ENCODE measurements around the gene KRTAP2-3. TPM values are rescaled to one million over a fixed set of nuclear protein-coding genes. Genes with fewer than 3 reads are reported as not detected.
"Not testable (repeated sequence)": the region's sequence is repeated elsewhere in the genome, so short reads cannot be mapped to it uniquely, and the experiment has no call there.

KRTAP2-3 gene
- total RNA-seq, 3 donors from 2014 or later (not counting 1 experiment from before 2014, with no cell fraction given): not detected

- Mint-ChIP-seq H3K27ac (no peak overlapping the region), H3K27me3 (ENCODE audit: low read depth in 2 of 2) (peaks cover 19 to 34% of the 10 kb centered on the region in 2 donors)
- WGBS (ENCODE audit: insufficient coverage): no CpG with 5 or more reads among the region's 1 CpG
Measured at GRCh38 chr17:41042953-41043352, 17.0 kb downstream of the KRTAP2-3 start.

GRCh38 chr17:41040783-41041571, 18.9 kb downstream of the KRTAP2-3 start, which contains the start of gene KRTAP1-1:
TSS of gene KRTAP1-1 (minus strand) at chr17:41041450. CDS start at chr17:41041397, 53 bp downstream.
- H3K27ac ChIP-seq (ENCODE audit: low read length); H3K9me3 Mint-ChIP-seq; H3K27ac Mint-ChIP-seq; ATAC-seq; H3K36me3 Mint-ChIP-seq; intact Hi-C loops (cut with micrococcal nuclease); H3K27me3 ChIP-seq (ENCODE audit: control insufficient read depth, insufficient read depth, low read length); H3K4me3 Mint-ChIP-seq; H3K4me1 ChIP-seq (ENCODE audit: control insufficient read depth, insufficient read depth, low read length); H3K4me1 Mint-ChIP-seq; DNase-seq; H3K36me3 ChIP-seq (ENCODE audit: control insufficient read depth, insufficient read depth, low read length); H3K9me3 ChIP-seq (ENCODE audit: control insufficient read depth, insufficient read depth, low read length); H3K4me3 ChIP-seq (ENCODE audit: low read length): not testable (repeated sequence)
- WGBS (ENCODE audit: insufficient coverage): 82% methylated on average over 14 of the region's 14 CpGs
- H3K27me3 Mint-ChIP-seq (ENCODE audit: low read depth in 2 of 2): peaks cover 11 to 34% of the 10 kb centered on the region in 2 donors

More at GRCh38 chr17:41042953-41043352, 17.0 kb downstream of the KRTAP2-3 start:
- TF ChIP-seq CTCF (IDR thresholded peaks at IDR 0.05): no peak
- H3K9me3 ChIP-seq (ENCODE audit: control insufficient read depth, insufficient read depth, low read length): no peaks in the 10 kb centered on the region
- Mint-ChIP-seq H3K36me3 (no peaks in the 10 kb centered on the region), H3K4me1 (no peaks in the 10 kb centered on the region), H3K9me3 (no peaks in the 10 kb centered on the region), H3K4me3 (no peak overlapping the region)
- intact Hi-C loops (cut with micrococcal nuclease): no loop called here
- H3K4me1 ChIP-seq (ENCODE audit: control insufficient read depth, insufficient read depth, low read length): no peaks in the 10 kb centered on the region
- peaks cover 4% of the 10 kb centered on the region for H3K27me3 ChIP-seq (ENCODE audit: control insufficient read depth, insufficient read depth, low read length)
- ATAC-seq (no peak), DNase-seq (no peak)
- no peak overlapping the region for H3K4me3 ChIP-seq (ENCODE audit: low read length)
- H3K27ac ChIP-seq (ENCODE audit: low read length): no peak overlapping the region
- H3K36me3 ChIP-seq (ENCODE audit: control insufficient read depth, insufficient read depth, low read length): no peaks in the 10 kb centered on the region

GRCh38 chr17:41037853-41038350, 22.0 kb downstream of the KRTAP2-3 start:
- intact Hi-C loops (cut with micrococcal nuclease): no loop called here
- no peak overlapping the region for H3K4me3 ChIP-seq (ENCODE audit: low read length)
- H3K27me3 ChIP-seq (ENCODE audit: control insufficient read depth, insufficient read depth, low read length): peaks cover 8% of the 10 kb centered on the region
- Mint-ChIP-seq H3K4me1 (no peaks in the 10 kb centered on the region), H3K9me3 (no peaks in the 10 kb centered on the region), H3K27ac (no peak overlapping the region), H3K4me3 (no peak overlapping the region), H3K36me3 (no peaks in the 10 kb centered on the region), H3K27me3 (ENCODE audit: low read depth in 2 of 2) (peaks cover 9 to 36% of the 10 kb centered on the region in 2 donors)
- no peak for TF ChIP-seq CTCF (IDR thresholded peaks at IDR 0.05)
- DNase-seq (no peak), ATAC-seq (no peak)
- no peaks in the 10 kb centered on the region for H3K9me3 ChIP-seq (ENCODE audit: control insufficient read depth, insufficient read depth, low read length)
- H3K27ac ChIP-seq (ENCODE audit: low read length): no peak overlapping the region
- no peaks in the 10 kb centered on the region for H3K4me1 ChIP-seq (ENCODE audit: control insufficient read depth, insufficient read depth, low read length)
- 88% methylated on average over 2 of the region's 2 CpGs for WGBS (ENCODE audit: insufficient coverage)
- no peaks in the 10 kb centered on the region for H3K36me3 ChIP-seq (ENCODE audit: control insufficient read depth, insufficient read depth, low read length)

GRCh38 chr17:41034346-41034935, 25.5 kb downstream of the KRTAP2-3 start, which contains the start of gene KRTAP1-3:
TSS of gene KRTAP1-3 (minus strand) at chr17:41034874. CDS start at chr17:41034821, 53 bp downstream.
- H3K4me1 ChIP-seq (ENCODE audit: control insufficient read depth, insufficient read depth, low read length); H3K9me3 Mint-ChIP-seq; H3K9me3 ChIP-seq (ENCODE audit: control insufficient read depth, insufficient read depth, low read length); H3K4me3 ChIP-seq (ENCODE audit: low read length); ATAC-seq; intact Hi-C loops (cut with micrococcal nuclease); H3K4me1 Mint-ChIP-seq; H3K27ac Mint-ChIP-seq; H3K4me3 Mint-ChIP-seq; DNase-seq; H3K27me3 ChIP-seq (ENCODE audit: control insufficient read depth, insufficient read depth, low read length); H3K36me3 ChIP-seq (ENCODE audit: control insufficient read depth, insufficient read depth, low read length); H3K27ac ChIP-seq (ENCODE audit: low read length); H3K36me3 Mint-ChIP-seq: not testable (repeated sequence)
- H3K27me3 Mint-ChIP-seq (ENCODE audit: low read depth in 2 of 2): peaks cover 13 to 36% of the 10 kb centered on the region in 2 donors
- WGBS (ENCODE audit: insufficient coverage): 87% methylated on average over 9 of the region's 10 CpGs

Measured in natural killer cell (primary cell).